Urinary bladder (tissue), 4 donors: ENCODE data around the gene RAE1. TPM values are rescaled to one million over a fixed set of nuclear protein-coding genes. Genes with fewer than 3 reads are reported as not detected.

Experiments
- DNase-seq: peaks from one replicate; pipeline ENCODE4 v3.0.0-alpha.2; 2015; ENCODE audit errors: extremely low spot score
- H3K27ac ChIP-seq: one replicate; pipeline ENCODE4 v1.5.1; 2013; ENCODE audit warnings: low read depth, mild to moderate bottlenecking, moderate library complexity
- H3K36me3 ChIP-seq: one replicate; pipeline ENCODE4 v1.6.1; 2013; ENCODE audit warnings: mild to moderate bottlenecking, moderate library complexity; ENCODE audit not compliant: insufficient read depth
- H3K4me1 ChIP-seq: one replicate; pipeline ENCODE4 v1.6.1; 2013; ENCODE audit warnings: mild to moderate bottlenecking, moderate library complexity; ENCODE audit not compliant: insufficient read depth
- H3K4me3 ChIP-seq: one replicate; pipeline ENCODE4 v1.5.1; 2013; ENCODE audit warnings: low read depth, low read length
- WGBS: extraction: QIAGEN DNeasy Blood & Tissue Kit; methylation state at CpG from one replicate; pipeline ENCODE4 v1.1.7; 2013; 5-methylcytosine and 5-hydroxymethylcytosine counted together
- polyA plus RNA-seq: library from polyadenylated mRNA; stranded (reverse); fragments of 200-250 nt; gene quantifications from one replicate; pipeline ENCODE4 v1.2.3, GENCODE V29; 2013
- total RNA-seq: library from RNA; depleted of rRNA; stranded (reverse); fragments of >200 nt; gene quantifications from one replicate; pipeline ENCODE4 v1.2.3, GENCODE V29; 2014
- donor health status: healthy with polysubstance abuse.
- donor health status: healthy.

Gene RAE1
- total and polyA plus RNA-seq, 2 donors = 20.4 to 23.6 TPM

DNA sequence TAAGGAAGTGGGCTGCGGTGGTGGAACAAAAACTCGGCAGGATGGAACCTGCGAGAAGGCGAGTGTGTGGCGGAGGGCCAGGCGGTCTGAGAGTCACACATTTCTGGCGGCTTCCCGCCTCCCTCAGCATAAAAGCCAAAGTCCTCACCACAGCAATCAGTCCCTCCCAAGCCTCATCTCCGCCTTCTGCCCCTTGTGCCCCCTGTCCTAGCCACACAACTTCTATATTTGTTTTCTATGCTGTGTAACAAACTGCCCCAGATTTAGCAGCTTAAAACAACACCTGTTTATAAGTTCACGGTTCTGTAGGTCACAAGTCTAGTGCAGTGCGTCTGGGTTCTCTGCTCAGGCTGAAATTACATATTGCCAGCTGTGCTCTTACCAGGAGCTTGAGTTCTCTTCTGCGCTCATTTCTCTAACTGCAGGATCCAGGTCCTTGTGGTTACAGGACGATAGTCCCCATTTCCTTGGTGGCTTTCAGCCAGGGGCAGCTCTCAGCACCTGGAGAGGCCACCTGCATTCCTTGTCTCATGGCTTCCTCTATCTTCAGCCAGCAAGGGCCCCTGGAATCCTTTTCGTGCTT lies 33.2 kb upstream of the RAE1 start:
- Histone ChIP-seq H3K36me3 (no peaks in the 10 kb centered on the region), H3K4me1 (peaks cover 2% of the 10 kb centered on the region), H3K27ac (no peak overlapping the region), H3K4me3 (no peak overlapping the region)
- WGBS = 77% methylated on average over 14 of the region's 14 CpGs
- DNase-seq = no peak

DNA sequence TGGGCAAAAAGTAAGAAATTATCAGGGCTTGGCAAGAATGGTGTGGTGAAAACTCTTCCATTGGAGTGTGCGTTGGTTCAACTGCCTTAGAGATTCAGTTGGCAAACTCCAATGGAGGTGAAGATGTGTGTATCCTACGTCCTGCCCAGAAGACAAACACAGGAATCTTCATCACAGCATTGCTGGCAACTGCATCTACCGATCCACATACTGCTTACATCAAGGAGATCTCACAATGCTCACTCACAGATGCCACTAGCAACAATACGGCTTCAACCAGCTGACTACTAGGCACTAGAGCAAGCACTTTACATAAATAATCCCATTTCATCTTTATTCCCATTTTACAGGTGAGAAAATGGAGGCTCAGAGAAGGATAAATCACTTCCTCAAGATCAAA lies 31.5 kb upstream of the RAE1 start:
- no peak overlapping the region for H3K4me3 ChIP-seq
- DNase-seq = no peak
- H3K4me1 ChIP-seq = peaks cover 2% of the 10 kb centered on the region
- H3K36me3 ChIP-seq = no peaks in the 10 kb centered on the region
- no peak overlapping the region for H3K27ac ChIP-seq
- WGBS = 83% methylated on average over 4 of the region's 4 CpGs

GRCh38 chr20:57320358-57320757 lies 30.7 kb upstream of the RAE1 start:
- DNase-seq = no peak
- Histone ChIP-seq H3K4me1 (peaks cover 2% of the 10 kb centered on the region), H3K36me3 (no peaks in the 10 kb centered on the region), H3K4me3 (no peak overlapping the region), H3K27ac (no peak overlapping the region)
- WGBS = 83% methylated on average over 3 of the region's 3 CpGs

DNA sequence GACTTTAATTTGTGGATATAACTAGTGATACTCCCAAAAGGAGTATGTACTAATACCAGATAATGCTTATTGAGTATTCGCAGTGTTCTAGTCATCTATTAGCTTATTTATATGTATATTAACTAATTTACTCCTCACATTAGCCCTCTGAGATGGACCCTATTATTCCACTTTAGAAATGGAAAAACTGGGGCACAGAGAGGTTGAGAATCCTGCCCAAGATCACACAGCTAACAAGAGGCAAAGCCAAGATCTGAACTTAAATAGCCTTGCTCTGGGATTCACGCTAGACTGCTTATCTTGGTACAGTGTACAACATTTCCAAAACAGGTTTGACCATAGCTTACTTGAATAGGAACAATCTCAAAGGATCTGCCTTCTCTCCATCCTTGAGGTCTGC lies 29.9 kb upstream of the RAE1 start:
- WGBS = 85% methylated on average over 2 of the region's 2 CpGs
- H3K4me3 ChIP-seq = no peak overlapping the region

GRCh38 chr20:57322476-57322875 lies 28.6 kb upstream of the RAE1 start:
- Histone ChIP-seq H3K4me3 (no peak overlapping the region), H3K27ac (no peak overlapping the region), H3K36me3 (no peaks in the 10 kb centered on the region), H3K4me1 (no peaks in the 10 kb centered on the region)
- 82% methylated on average over 2 of the region's 2 CpGs for WGBS
- DNase-seq = no peak

More for the DNA sequence above, 29.9 kb upstream of the RAE1 start:
- peaks cover 2% of the 10 kb centered on the region for H3K4me1 ChIP-seq
- H3K27ac ChIP-seq = no peak overlapping the region
- DNase-seq = no peak
- H3K36me3 ChIP-seq = no peaks in the 10 kb centered on the region

- H3K4me3 ChIP-seq = no peak overlapping the region
- DNase-seq = no peak
- H3K27ac ChIP-seq = no peak overlapping the region
- H3K36me3 ChIP-seq = no peaks in the 10 kb centered on the region
- H3K4me1 ChIP-seq = no peaks in the 10 kb centered on the region
- 14% methylated on average over 6 of the region's 6 CpGs for WGBS
Observed at GRCh38 chr20:57323034-57323433, 28.0 kb upstream of the RAE1 start.

GRCh38 chr20:57325632-57326356 lies 25.3 kb upstream of the RAE1 start:
- no peaks in the 10 kb centered on the region for H3K4me1 ChIP-seq
- 86% methylated on average over 12 of the region's 12 CpGs for WGBS
- H3K36me3 ChIP-seq = no peaks in the 10 kb centered on the region
- H3K27ac ChIP-seq = no peak overlapping the region
- DNase-seq = no peak
- H3K4me3 ChIP-seq = no peak overlapping the region

- H3K27ac ChIP-seq = no peak overlapping the region
- H3K4me3 ChIP-seq = no peak overlapping the region
- no peaks in the 10 kb centered on the region for H3K36me3 ChIP-seq
- 63% methylated on average over 8 of the region's 8 CpGs for WGBS
- no peaks in the 10 kb centered on the region for H3K4me1 ChIP-seq
- DNase-seq = peak; percentile 52
Observed at GRCh38 chr20:57326667-57327455, 24.2 kb upstream of the RAE1 start.

- 64% methylated on average over 6 of the region's 6 CpGs for WGBS
- H3K4me1 ChIP-seq = no peaks in the 10 kb centered on the region
- DNase-seq = no peak
- H3K4me3 ChIP-seq = no peak overlapping the region
- H3K27ac ChIP-seq = no peak overlapping the region
- H3K36me3 ChIP-seq = no peaks in the 10 kb centered on the region
Observed at GRCh38 chr20:57327820-57328219, 23.2 kb upstream of the RAE1 start.

- no peaks in the 10 kb centered on the region for H3K36me3 ChIP-seq
- DNase-seq = no peak
- no peaks in the 10 kb centered on the region for H3K4me1 ChIP-seq
- no peak within 1 kb of the TSS for H3K27ac ChIP-seq
- 72% methylated on average over 40 of the region's 40 CpGs for WGBS
- H3K4me3 ChIP-seq = no peak within 1 kb of the TSS
Observed at GRCh38 chr20:57329608-57330221, 21.3 kb upstream of the RAE1 start, which contains the start of gene SPO11. SPO11 (plus strand) TSS chr20:57329803; CDS start chr20:57329868, 65 bp downstream.

DNA sequence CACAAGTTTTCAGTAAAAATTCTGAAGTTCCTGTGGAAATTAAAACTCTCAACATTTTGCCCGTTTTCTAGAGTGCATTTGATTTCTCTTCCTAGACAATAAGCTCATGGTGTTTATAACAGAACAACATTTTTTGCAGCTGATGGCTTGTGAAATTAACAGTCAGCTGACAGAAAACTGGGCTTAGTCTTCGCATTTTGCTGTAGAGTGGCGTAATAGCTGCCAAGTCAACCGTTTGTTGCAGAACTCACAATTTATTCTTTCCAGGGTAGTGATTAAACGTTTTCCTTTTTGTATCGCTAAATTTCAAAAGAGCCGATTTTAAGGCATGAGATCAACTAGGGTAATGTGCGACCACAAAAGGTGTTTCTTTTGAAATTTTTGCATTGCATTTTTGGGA lies 20.1 kb upstream of the RAE1 start:
- Histone ChIP-seq H3K4me1 (no peaks in the 10 kb centered on the region), H3K27ac (no peak overlapping the region), H3K4me3 (no peak overlapping the region), H3K36me3 (no peaks in the 10 kb centered on the region)
- 57% methylated on average over 8 of the region's 8 CpGs for WGBS
- no peak for DNase-seq

- WGBS = 22% methylated on average over 1 of the region's 1 CpG
- H3K4me1 ChIP-seq = no peaks in the 10 kb centered on the region
- no peak overlapping the region for H3K4me3 ChIP-seq
- no peak for DNase-seq
- no peaks in the 10 kb centered on the region for H3K36me3 ChIP-seq
- H3K27ac ChIP-seq = no peak overlapping the region
Observed at GRCh38 chr20:57332105-57333089, 18.7 kb upstream of the RAE1 start.

DNA sequence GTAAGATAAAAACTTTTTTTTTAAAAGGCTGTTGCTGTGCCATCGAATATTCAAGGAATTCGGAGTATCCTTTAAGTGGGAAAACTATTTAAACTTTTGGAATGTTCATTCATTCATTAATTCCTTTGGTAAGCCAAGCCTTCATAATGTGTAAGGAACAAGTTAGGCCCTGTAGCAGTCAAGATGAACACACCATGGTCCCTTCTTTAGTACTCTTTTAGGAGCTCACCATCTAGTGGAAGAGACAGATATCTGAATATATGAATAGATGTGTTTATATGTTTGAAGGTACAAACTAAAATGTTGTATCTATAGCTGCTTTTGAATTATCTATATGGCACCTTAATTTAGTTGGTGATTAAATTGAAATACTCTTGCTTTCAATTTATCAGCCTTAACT lies 15.7 kb upstream of the RAE1 start:
- Histone ChIP-seq H3K4me3 (no peak overlapping the region), H3K27ac (no peak overlapping the region), H3K4me1 (no peaks in the 10 kb centered on the region), H3K36me3 (no peaks in the 10 kb centered on the region)
- no peak for DNase-seq
- 80% methylated on average over 2 of the region's 2 CpGs for WGBS
